ENCODE data around the gene COL4A1.

The COL4A1 gene

GRCh38 chr13:110269509-110270185 is 37.3 kb downstream of the COL4A1 start:
- DNase-seq, result peak; percentile 20

- peak; percentile 43 for DNase-seq
Observed at GRCh38 chr13:110268576-110269185, 38.3 kb downstream of the COL4A1 start.

- DNase-seq, result peak; percentile 41
Observed at GRCh38 chr13:110268061-110268460, 38.9 kb downstream of the COL4A1 start.

- peak; percentile 57 for DNase-seq
Observed at GRCh38 chr13:110266983-110267382, 40.0 kb downstream of the COL4A1 start.

GRCh38 chr13:110266431-110266809 is 40.5 kb downstream of the COL4A1 start:
- DNase-seq, result peak; percentile 38

GRCh38 chr13:110265682-110266430 is 41.1 kb downstream of the COL4A1 start:
- no peak for DNase-seq

GRCh38 chr13:110265341-110265681 is 41.6 kb downstream of the COL4A1 start:
- no peak for DNase-seq

GRCh38 chr13:110264685-110265275 is 42.2 kb downstream of the COL4A1 start:
- DNase-seq, result no peak

- DNase-seq, result peak; percentile 64
Observed at GRCh38 chr13:110263888-110264287, 43.1 kb downstream of the COL4A1 start.

- DNase-seq, result no peak
Observed at GRCh38 chr13:110263404-110263803, 43.6 kb downstream of the COL4A1 start.

GRCh38 chr13:110262508-110263291 is 44.3 kb downstream of the COL4A1 start:
- DNase-seq, result no peak

GRCh38 chr13:110262082-110262436 is 44.9 kb downstream of the COL4A1 start:
- no peak for DNase-seq

- no peak for DNase-seq
Observed at GRCh38 chr13:110261166-110262081, 45.5 kb downstream of the COL4A1 start.

- DNase-seq, result no peak
Observed at GRCh38 chr13:110259651-110260050, 47.3 kb downstream of the COL4A1 start.

- no peak for DNase-seq
Observed at GRCh38 chr13:110258876-110259631, 47.9 kb downstream of the COL4A1 start.

GRCh38 chr13:110257408-110257807 is 49.5 kb downstream of the COL4A1 start:
- DNase-seq, result no peak

GRCh38 chr13:110256126-110256905 is 50.6 kb downstream of the COL4A1 start:
- DNase-seq, result no peak

- no peak for DNase-seq
Observed at GRCh38 chr13:110254751-110255553, 52.0 kb downstream of the COL4A1 start.

- DNase-seq, result peak; percentile 69
Observed at GRCh38 chr13:110254151-110254679, 52.7 kb downstream of the COL4A1 start.

Data from islet precursor cell (in vitro differentiated cells).